SK-N-SH (cell line): ENCODE results near the gene AP3S2. TPM values are rescaled to one million over a fixed set of nuclear protein-coding genes. Genes with fewer than 3 reads are reported as not detected.
A peak's percentile ranks its signal among the peaks of the same experiment; 100 is the strongest.

Source experiments
- CTCF ChIA-PET: fragments of 300-600, 350-600 bp; formaldehyde crosslinking; extraction: SDS; loops from one replicate; lab custom pipeline; 2021; lab: Yijun Ruan, JAX
- POLR2A ChIA-PET: fragments of 350-600 bp; sonication (Branson Sonifier 250); formaldehyde crosslinking; extraction: SDS; loops from one replicate; lab custom pipeline; 2020; ENCODE audit warnings: antibody characterized with exemption, inconsistent platforms; lab: Yijun Ruan, JAX
- DNase-seq: peaks from one replicate; pipeline ENCODE4 v3.0.0; 2012
- H2AFZ ChIP-seq: fragments of 200-600 bp; sonication (generic); 2 replicates; pipeline ENCODE4 v1.8.1; 2016; ENCODE audit warnings: antibody characterized with exemption, mild to moderate bottlenecking, low read depth
- H3F3A ChIP-seq: fragments of 200-600 bp; sonication (generic); replicated peaks from 2 replicates; pipeline ENCODE3; 2016; ENCODE audit warnings: antibody characterized with exemption, mild to moderate bottlenecking; ENCODE audit not compliant: insufficient read depth
- H3K27ac ChIP-seq, 2 experiments: fragments of 200-500 bp in 1 of 2; fragments of 200-600 bp in 1 of 2; sonication (Bioruptor generic) in 1 of 2; sonication (generic), shearing (Covaris generic) in 1 of 2; 2 replicates each; pipeline versions ENCODE4 v1.5.1 to v1.6.1; 2014 to 2016; ENCODE audit warnings: low read depth in 2 of 2, inconsistent platforms in 1 of 2, low read length in 1 of 2, mild to moderate bottlenecking in 1 of 2, mixed read lengths in 1 of 2
- H3K27me3 ChIP-seq: fragments of 200-600 bp; sonication (generic), shearing (Covaris generic); 2 replicates; pipeline ENCODE4 v1.6.1; 2016; ENCODE audit warnings: mixed run types; ENCODE audit not compliant: insufficient read depth
- H3K36me3 ChIP-seq, 2 experiments: fragments of 200-500 bp in 1 of 2; fragments of 200-600 bp in 1 of 2; sonication (Bioruptor generic) in 1 of 2; sonication (generic) in 1 of 2; replicated peaks in 1 of 2; 2 replicates each; pipeline versions ENCODE3 to v1.5.1; 2014 to 2016; ENCODE audit warnings: low read length in 1 of 2, mild to moderate bottlenecking in 1 of 2; ENCODE audit not compliant: insufficient read depth in 2 of 2, control insufficient read depth in 1 of 2
- H3K4me1 ChIP-seq, 2 experiments: fragments of 200-500 bp in 1 of 2; fragments of 200-600 bp in 1 of 2; sonication (Bioruptor generic) in 1 of 2; sonication (generic), shearing (Covaris generic) in 1 of 2; 2 replicates each; pipeline versions ENCODE4 v1.5.1 to v1.6.1; 2014 to 2016; ENCODE audit warnings: low read depth in 1 of 2, low read length in 1 of 2, mixed run types in 1 of 2; ENCODE audit not compliant: insufficient read depth in 2 of 2, control insufficient read depth in 1 of 2
- H3K4me2 ChIP-seq: fragments of 200-600 bp; sonication (generic), shearing (Covaris generic); 2 replicates; pipeline ENCODE4 v1.6.1; 2017; ENCODE audit warnings: mixed run types
- H3K4me3 ChIP-seq, 2 experiments: fragments of 200-500 bp in 1 of 2; fragments of 200-600 bp in 1 of 2; sonication (Bioruptor generic) in 1 of 2; sonication (generic), shearing (Covaris generic) in 1 of 2; 2 replicates each; pipeline versions ENCODE4 v1.5.1 to v1.8.1; 2014 to 2016; ENCODE audit warnings: low read depth in 2 of 2, inconsistent platforms in 1 of 2, low read length in 1 of 2, mild to moderate bottlenecking in 1 of 2, mixed read lengths in 1 of 2, moderate library complexity in 1 of 2
- H3K79me2 ChIP-seq: fragments of 200-600 bp; sonication (generic); 2 replicates; pipeline ENCODE4 v1.8.1; 2017; ENCODE audit warnings: mild to moderate bottlenecking; ENCODE audit not compliant: insufficient read depth
- H3K9ac ChIP-seq: fragments of 200-600 bp; sonication (generic); 2 replicates; pipeline ENCODE4 v1.6.1; 2017; ENCODE audit warnings: mixed run types
- H3K9me2 ChIP-seq: fragments of 200-600 bp; sonication (generic); 2 replicates; pipeline ENCODE4 v1.6.1; 2017; ENCODE audit warnings: mixed run types
- H3K9me3 ChIP-seq: fragments of 200-600 bp; sonication (generic); 2 replicates; pipeline ENCODE4 v1.6.1; 2017; ENCODE audit warnings: mixed run types, mild to moderate bottlenecking, moderate library complexity
- H4K20me1 ChIP-seq: fragments of 200-600 bp; sonication (generic); 2 replicates; pipeline ENCODE4 v1.6.1; 2017; ENCODE audit warnings: mild to moderate bottlenecking, mixed run types; ENCODE audit not compliant: insufficient read depth
- CHD2 ChIP-seq: fragments of 150-350 bp; IDR thresholded peaks from 2 replicates; pipeline ENCODE4 v1.6.1; 2018; ENCODE audit warnings: low read length; ENCODE audit not compliant: partially characterized antibody
- FOSL2 ChIP-seq: IDR thresholded peaks from 2 replicates; pipeline ENCODE4 v1.4.0; 2012; ENCODE audit warnings: low read depth, mild to moderate bottlenecking, moderate library complexity, borderline replicate concordance
- FOXM1 ChIP-seq: IDR thresholded peaks from 2 replicates; pipeline ENCODE4 v1.4.0; 2012; ENCODE audit warnings: low read depth, mild to moderate bottlenecking
- GABPA ChIP-seq: IDR thresholded peaks from 2 replicates; pipeline ENCODE4 v1.4.0; 2012; ENCODE audit warnings: low read depth, mild to moderate bottlenecking
- GATA2 ChIP-seq: sonication (generic); formaldehyde crosslinking; IDR thresholded peaks from 2 replicates; pipeline ENCODE4 v1.5.0; 2020; ENCODE audit warnings: mild to moderate bottlenecking, missing genetic modification reagents
- MEF2A ChIP-seq: IDR thresholded peaks from 2 replicates; pipeline ENCODE4 v1.4.0; 2012; ENCODE audit warnings: low read depth, borderline replicate concordance
- NFIC ChIP-seq: IDR thresholded peaks from 2 replicates; pipeline ENCODE4 v1.4.0; 2012; ENCODE audit warnings: borderline replicate concordance
- NRF1 ChIP-seq: IDR thresholded peaks from 2 replicates; pipeline ENCODE4 v1.6.1; 2012; ENCODE audit warnings: low read depth, mild to moderate bottlenecking, low read length
- PBX3 ChIP-seq: IDR thresholded peaks from 2 replicates; pipeline ENCODE4; 2012
- RAD21 ChIP-seq: IDR thresholded peaks from 2 replicates; pipeline ENCODE4 v1.6.1; 2012; ENCODE audit warnings: mild to moderate bottlenecking, low read length
- RCOR1 ChIP-seq: fragments of 150-350 bp; IDR thresholded peaks from 2 replicates; pipeline ENCODE4 v1.6.1; 2017; ENCODE audit warnings: antibody characterized with exemption, low read length
- RFX5 ChIP-seq: IDR thresholded peaks from 2 replicates; pipeline ENCODE4 v1.6.1; 2012; ENCODE audit warnings: mild to moderate bottlenecking, improper control_type of control experiment, low read length
- RXRA ChIP-seq: IDR thresholded peaks from 2 replicates; pipeline ENCODE4 v1.4.0; 2012; ENCODE audit warnings: low read depth, mild to moderate bottlenecking, borderline replicate concordance
- SMC3 ChIP-seq: IDR thresholded peaks from 2 replicates; pipeline ENCODE4 v1.6.1; 2012; ENCODE audit warnings: low read depth, low read length, improper control_type of control experiment
- TCF12 ChIP-seq: IDR thresholded peaks from 2 replicates; pipeline ENCODE4 v1.4.0; 2012
- TEAD4 ChIP-seq: IDR thresholded peaks from 2 replicates; pipeline ENCODE4 v1.4.0; 2012; ENCODE audit warnings: mild to moderate bottlenecking, borderline replicate concordance; ENCODE audit not compliant: insufficient read depth
- YY1 ChIP-seq: IDR thresholded peaks from 2 replicates; pipeline ENCODE4 v1.4.0; 2012; ENCODE audit warnings: low read depth, mild to moderate bottlenecking
- WGBS: methylation state at CpG from one replicate; pipeline ENCODE4 v1.1.6; 2017; ENCODE audit warnings: low lambda C conversion rate; 5-methylcytosine and 5-hydroxymethylcytosine counted together
- polyA plus RNA-seq, 3 experiments: library from polyadenylated mRNA; depleted of rRNA; stranded (reverse); fragments of >200 nt; gene quantifications; 2 replicates each; pipeline ENCODE4 v1.2.3, GENCODE V29; 2012
- TF ChIP-seq, protein P1 (sequence below): fragments of 200-600 bp; sonication (generic); IDR thresholded peaks from 2 replicates; pipeline ENCODE4 v1.6.1; 2017; ENCODE audit warnings: antibody characterized with exemption, mild to moderate bottlenecking, moderate library complexity
- TF ChIP-seq, protein P2 (sequence below): IDR thresholded peaks from 2 replicates; pipeline ENCODE4 v1.4.0; 2012; ENCODE audit warnings: low read depth
- TF ChIP-seq, protein P3 (sequence below): IDR thresholded peaks from 2 replicates; pipeline ENCODE4 v1.4.0; 2012; ENCODE audit warnings: low read depth, borderline replicate concordance

Gene AP3S2
- polyA plus RNA-seq, 1 of the 3 experiments (the other 2 are of a cell fraction): 11.9 TPM

- Histone ChIP-seq H3K4me1 (no peaks in the 10 kb centered on the region; a peak in 1 of 4 replicates), H3K79me2 (no peaks in the 10 kb centered on the region), H3K27me3 (no peaks in the 10 kb centered on the region), H3K4me3 (no peak overlapping the region), H3K9me3 (no peaks in the 10 kb centered on the region), H3K36me3 (no peaks in the 10 kb centered on the region), H3K4me2 (no peak overlapping the region), H2AFZ (no peak overlapping the region), H3K27ac (no peak overlapping the region), H4K20me1 (no peaks in the 10 kb centered on the region), H3K9ac (no peak overlapping the region), H3K9me2 (no peaks in the 10 kb centered on the region), H3F3A (peaks cover 8% of the 10 kb centered on the region)
- DNase-seq: peak; percentile 23
- ChIA-PET POLR2A (no interaction called here), CTCF (interaction anchor here (0.8 to 1.3 kb wide), 2 partner anchors 72 to 75 kb away, joined by 3 read pairs; no protein-coding TSS in a partner anchor)
- 100% methylated on average over 3 of the region's 7 CpGs for WGBS
- TF ChIP-seq SMC3 (no peak), NRF1 (no peak), CHD2 (no peak), RCOR1 (no peak), TCF12 (no peak), YY1 (no peak), NFIC (no peak), FOSL2 (no peak), MEF2A (no peak), GATA2 (no peak), PBX3 (no peak)
- TF ChIP-seq, protein P1, sequence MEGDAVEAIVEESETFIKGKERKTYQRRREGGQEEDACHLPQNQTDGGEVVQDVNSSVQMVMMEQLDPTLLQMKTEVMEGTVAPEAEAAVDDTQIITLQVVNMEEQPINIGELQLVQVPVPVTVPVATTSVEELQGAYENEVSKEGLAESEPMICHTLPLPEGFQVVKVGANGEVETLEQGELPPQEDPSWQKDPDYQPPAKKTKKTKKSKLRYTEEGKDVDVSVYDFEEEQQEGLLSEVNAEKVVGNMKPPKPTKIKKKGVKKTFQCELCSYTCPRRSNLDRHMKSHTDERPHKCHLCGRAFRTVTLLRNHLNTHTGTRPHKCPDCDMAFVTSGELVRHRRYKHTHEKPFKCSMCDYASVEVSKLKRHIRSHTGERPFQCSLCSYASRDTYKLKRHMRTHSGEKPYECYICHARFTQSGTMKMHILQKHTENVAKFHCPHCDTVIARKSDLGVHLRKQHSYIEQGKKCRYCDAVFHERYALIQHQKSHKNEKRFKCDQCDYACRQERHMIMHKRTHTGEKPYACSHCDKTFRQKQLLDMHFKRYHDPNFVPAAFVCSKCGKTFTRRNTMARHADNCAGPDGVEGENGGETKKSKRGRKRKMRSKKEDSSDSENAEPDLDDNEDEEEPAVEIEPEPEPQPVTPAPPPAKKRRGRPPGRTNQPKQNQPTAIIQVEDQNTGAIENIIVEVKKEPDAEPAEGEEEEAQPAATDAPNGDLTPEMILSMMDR: no peak
- TF ChIP-seq, protein P2, sequence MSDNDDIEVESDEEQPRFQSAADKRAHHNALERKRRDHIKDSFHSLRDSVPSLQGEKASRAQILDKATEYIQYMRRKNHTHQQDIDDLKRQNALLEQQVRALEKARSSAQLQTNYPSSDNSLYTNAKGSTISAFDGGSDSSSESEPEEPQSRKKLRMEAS: no peak
Observed at GRCh38 chr15:89812847-89813320, 80.9 kb downstream of the AP3S2 start.

DNA sequence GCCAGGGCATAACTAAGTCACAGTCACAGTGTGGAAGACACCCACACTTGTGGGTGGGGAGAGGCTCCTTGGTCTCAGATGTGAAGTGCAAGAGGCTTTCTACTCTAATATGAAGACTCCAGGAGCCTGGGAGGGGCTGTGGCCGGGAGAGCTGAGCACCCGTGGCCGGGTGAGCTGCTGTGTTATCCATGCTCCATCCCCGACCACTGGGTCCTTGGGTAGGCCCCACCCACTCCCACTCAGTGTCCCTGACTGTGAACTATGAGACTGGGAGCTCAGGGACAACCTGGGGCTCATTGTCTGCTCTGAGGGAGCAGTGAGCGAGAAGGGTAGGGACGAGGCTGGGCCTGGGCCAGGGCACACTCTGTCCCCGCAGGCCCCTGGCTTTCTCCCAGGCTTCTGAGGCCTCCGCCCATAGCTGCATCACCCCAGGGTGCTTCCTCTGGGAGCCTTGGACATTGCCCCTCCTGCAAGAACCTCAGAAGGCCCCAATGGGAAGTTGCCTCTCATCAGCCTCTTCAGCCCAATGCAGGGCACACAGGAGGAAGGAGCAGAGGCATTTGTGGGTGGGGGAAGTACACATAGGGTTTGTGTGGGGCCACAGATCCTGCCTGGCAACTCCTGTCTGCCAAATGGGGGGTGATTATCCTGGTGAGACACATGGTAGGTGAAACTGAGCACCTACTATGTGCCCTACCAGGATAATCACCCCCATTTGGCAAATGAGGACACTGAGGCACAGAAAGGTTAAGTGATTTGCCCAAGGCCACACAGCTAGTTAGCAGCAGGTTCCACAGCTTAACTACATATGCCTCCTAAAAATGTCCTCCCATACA, 81.6 kb downstream of the AP3S2 start:
- Histone ChIP-seq H3K9me2 (no peaks in the 10 kb centered on the region), H3K4me2 (no peak overlapping the region), H3K4me3 (no peak overlapping the region), H3K27me3 (no peaks in the 10 kb centered on the region), H3F3A (peaks cover 8% of the 10 kb centered on the region), H3K4me1 (no peaks in the 10 kb centered on the region; a peak in 1 of 4 replicates), H3K9me3 (no peaks in the 10 kb centered on the region), H3K79me2 (no peaks in the 10 kb centered on the region), H3K36me3 (no peaks in the 10 kb centered on the region), H3K9ac (no peak overlapping the region), H3K27ac (no peak overlapping the region), H4K20me1 (no peaks in the 10 kb centered on the region), H2AFZ (no peak overlapping the region)
- ChIA-PET CTCF (interaction anchor here (0.8 to 1.3 kb wide), 3 partner anchors 13 to 75 kb away, joined by 3 read pairs; no protein-coding TSS in a partner anchor), POLR2A (no interaction called here)
- DNase-seq: peak; percentile 36
- 92% methylated on average over 6 of the region's 8 CpGs for WGBS
- TF ChIP-seq RFX5: no peak
- no peak for TF ChIP-seq RXRA
- TF ChIP-seq, protein P3, sequence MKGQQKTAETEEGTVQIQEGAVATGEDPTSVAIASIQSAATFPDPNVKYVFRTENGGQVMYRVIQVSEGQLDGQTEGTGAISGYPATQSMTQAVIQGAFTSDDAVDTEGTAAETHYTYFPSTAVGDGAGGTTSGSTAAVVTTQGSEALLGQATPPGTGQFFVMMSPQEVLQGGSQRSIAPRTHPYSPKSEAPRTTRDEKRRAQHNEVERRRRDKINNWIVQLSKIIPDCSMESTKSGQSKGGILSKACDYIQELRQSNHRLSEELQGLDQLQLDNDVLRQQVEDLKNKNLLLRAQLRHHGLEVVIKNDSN: no peak
- TF ChIP-seq, protein P1: no peak
- no peak for TF ChIP-seq RAD21
- no peak for TF ChIP-seq NFIC
- TF ChIP-seq FOXM1: no peak
- TF ChIP-seq RCOR1: no peak
- no peak for TF ChIP-seq TEAD4
- no peak for TF ChIP-seq GABPA
- TF ChIP-seq YY1: no peak
